K562 (cell line): Measurements from ENCODE around the gene CCNC. TPM values are rescaled to one million over a fixed set of nuclear protein-coding genes. Genes with fewer than 3 reads are reported as not detected.

ENCODE experiments used
- ATAC-seq: fragments of 200-7000 bp; cut with Tn5 transposase; 3 replicates; pipeline ENCODE4 v1.9.1; 2020; ENCODE audit warnings: moderate library complexity
- BruUV-seq: library from RNA; stranded (reverse); fragments of 400-500 nt; replicated peaks from 2 replicates; lab custom pipeline; 2021; lab: Mats Ljungman, UMichigan
- CTCF ChIA-PET: fragments of 300-600 bp; formaldehyde crosslinking; extraction: SDS; loops from one replicate; lab custom pipeline; 2021; ENCODE audit warnings: low intra/inter-chr PET ratio; lab: Yijun Ruan, JAX
- POLR2A ChIA-PET: fragments of 300-600, 350-650 bp; sonication (Branson Sonifier 250); formaldehyde crosslinking; extraction: SDS; loops from one replicate; lab custom pipeline; 2021; ENCODE audit warnings: antibody characterized with exemption, inconsistent platforms; lab: Yijun Ruan, JAX
- DNase-seq, 4 experiments: peaks; one replicate each; pipeline versions ENCODE4 v3.0.0 to v3.0.0-alpha.2; 2011 to 2018; ENCODE audit warnings: low spot score in 3 of 4, mixed read lengths in 3 of 4; ENCODE audit errors: extremely low read depth in 1 of 4
- FAIRE-seq: peaks from 2 replicates; lab custom pipeline; 2011; peaks lifted over from hg19 to GRCh38; lab: Jason Lieb, UNC
- H2AFZ ChIP-seq: 2 replicates; pipeline ENCODE4 v1.6.0; 2011; ENCODE audit warnings: low read depth, low read length, control low read depth, inconsistent platforms
- H3K27ac ChIP-seq: fragments of 200-600 bp; 3 replicates; pipeline ENCODE4 v1.8.0; 2011; ENCODE audit warnings: low read depth, mild to moderate bottlenecking, control low read depth, inconsistent platforms, low read length, moderate library complexity, mixed read lengths; ENCODE audit errors: extremely low read depth
- H3K27me3 ChIP-seq, 2 experiments: fragments of 300-600 bp in 1 of 2; 2 replicates in 1 of 2; 3 replicates in 1 of 2; pipeline versions ENCODE4 v1.6.0 to v1.8.0; 2011; ENCODE audit warnings: inconsistent platforms in 2 of 2, low read length in 2 of 2, mild to moderate bottlenecking in 1 of 2, mixed read lengths in 1 of 2, moderate library complexity in 1 of 2; ENCODE audit not compliant: control insufficient read depth in 2 of 2, insufficient read depth in 2 of 2
- H3K36me3 ChIP-seq: fragments of 300-600 bp; 3 replicates; pipeline ENCODE4 v1.8.0; 2011; ENCODE audit warnings: mild to moderate bottlenecking, low read length, inconsistent platforms; ENCODE audit not compliant: control insufficient read depth, insufficient read depth
- H3K4me1 ChIP-seq, 2 experiments: fragments of 200-600 bp in 1 of 2; replicated peaks in 1 of 2; 2 replicates in 1 of 2; 3 replicates in 1 of 2; pipeline versions ENCODE4 v1.5.1 to v1.8.0; 2011; ENCODE audit warnings: inconsistent platforms in 2 of 2, low read length in 2 of 2, mild to moderate bottlenecking in 1 of 2, mixed read lengths in 1 of 2, moderate library complexity in 1 of 2; ENCODE audit not compliant: control insufficient read depth in 2 of 2, insufficient read depth in 2 of 2
- H3K4me2 ChIP-seq: 2 replicates; pipeline ENCODE4 v1.6.1; 2011; ENCODE audit warnings: low read length, control low read depth, inconsistent platforms, mixed read lengths; ENCODE audit not compliant: insufficient read depth
- H3K4me3 ChIP-seq: fragments of 200-600 bp; sonication (generic), shearing (Covaris generic); 2 replicates; pipeline ENCODE4 v1.5.1; 2016; ENCODE audit warnings: control low read depth, inconsistent platforms
- H3K79me2 ChIP-seq: fragments of 200-600 bp; 3 replicates; pipeline ENCODE4 v1.8.0; 2011; ENCODE audit warnings: low read length, inconsistent platforms; ENCODE audit not compliant: control insufficient read depth, insufficient read depth
- H3K9ac ChIP-seq, 2 experiments: 2 replicates each; pipeline versions ENCODE4 v1.6.0 to v1.6.1; 2011; ENCODE audit warnings: low read depth in 2 of 2, low read length in 2 of 2, control low read depth in 1 of 2, inconsistent platforms in 1 of 2, mild to moderate bottlenecking in 1 of 2, mixed read lengths in 1 of 2; ENCODE audit not compliant: insufficient read depth in 1 of 2
- H3K9me1 ChIP-seq: one replicate; pipeline ENCODE4 v1.6.0; 2011; ENCODE audit warnings: inconsistent platforms, mild to moderate bottlenecking, low read length, moderate library complexity; ENCODE audit not compliant: control insufficient read depth, insufficient read depth
- H3K9me3 ChIP-seq: replicated peaks from 2 replicates; pipeline ENCODE4 v1.5.1; 2011; ENCODE audit warnings: low read depth, low read length, inconsistent platforms; ENCODE audit not compliant: control insufficient read depth, insufficient read depth
- H4K20me1 ChIP-seq: replicated peaks from 2 replicates; pipeline ENCODE4 v1.6.1; 2011; ENCODE audit warnings: low read length, inconsistent platforms, mixed read lengths; ENCODE audit not compliant: control insufficient read depth, insufficient read depth
- CC2D1A ChIP-seq: fragments of 450-650 bp; IDR thresholded peaks from 2 replicates; pipeline ENCODE4 v1.6.1; 2017; ENCODE audit warnings: mild to moderate bottlenecking
- CHCHD3 ChIP-seq: fragments of 250-450 bp; sonication (Bioruptor Pico); IDR thresholded peaks from 2 replicates; pipeline ENCODE4 v2.1.2; 2022; ENCODE audit warnings: mild to moderate bottlenecking
- JUNB ChIP-seq: fragments of 450-650 bp; formaldehyde crosslinking; conservative IDR thresholded peaks from 2 replicates; pipeline ENCODE4 v1.4.0; 2020; ENCODE audit warnings: mild to moderate bottlenecking
- MTA3 ChIP-seq: fragments of 450-650 bp; formaldehyde crosslinking; IDR thresholded peaks from 2 replicates; pipeline ENCODE4 v1.6.1; 2017; ENCODE audit warnings: mild to moderate bottlenecking, borderline replicate concordance
- NR2C1 ChIP-seq, 2 experiments: fragments of 450-650 bp; IDR thresholded peaks; 2 replicates each; pipeline ENCODE4 v1.6.1; 2017; ENCODE audit warnings: mild to moderate bottlenecking in 2 of 2, antibody characterized with exemption in 1 of 2, inconsistent platforms in 1 of 2, missing compliant biosample characterization in 1 of 2, missing genetic modification characterization in 1 of 2
- NR2C2 ChIP-seq, 2 experiments: fragments of 200-800 bp in 1 of 2; sonication (Bioruptor generic) in 1 of 2; sonication (generic) in 1 of 2; formaldehyde crosslinking in 1 of 2; IDR thresholded peaks; 2 replicates each; pipeline versions ENCODE4 v1.6.1 to v1.8.0; 2016 to 2022; ENCODE audit warnings: mild to moderate bottlenecking in 1 of 2, missing compliant biosample characterization in 1 of 2, missing genetic modification characterization in 1 of 2, missing genetic modification reagents in 1 of 2
- PRMT5 ChIP-seq: sonication (generic); formaldehyde crosslinking; IDR thresholded peaks from 2 replicates; pipeline ENCODE4 v1.5.0; 2020; ENCODE audit warnings: missing genetic modification reagents
- SMARCB1 ChIP-seq: IDR thresholded peaks from 2 replicates; pipeline ENCODE4 v1.6.1; 2011; ENCODE audit warnings: improper control_type of control experiment, low read depth; ENCODE audit not compliant: insufficient read length
- TOE1 ChIP-seq, 2 experiments: fragments of 450-650 bp in 1 of 2; sonication (generic) in 1 of 2; formaldehyde crosslinking in 1 of 2; IDR thresholded peaks; 2 replicates each; pipeline versions ENCODE4 v1.7.1 to v1.8.0; 2016 to 2022; ENCODE audit warnings: borderline replicate concordance in 2 of 2, mild to moderate bottlenecking in 2 of 2, antibody characterized with exemption in 1 of 2, inconsistent platforms in 1 of 2, low read depth in 1 of 2, missing genetic modification reagents in 1 of 2, moderate library complexity in 1 of 2
- ZFPM2 ChIP-seq: fragments of 250-450 bp; sonication (Bioruptor Pico); IDR thresholded peaks from 2 replicates; pipeline ENCODE4 v1.5.1; 2022; ENCODE audit warnings: mild to moderate bottlenecking
- ZNF699 ChIP-seq: fragments of 250-450 bp; sonication (Bioruptor Pico); IDR thresholded peaks from 2 replicates; pipeline ENCODE4 v1.8.0; 2021; ENCODE audit warnings: mild to moderate bottlenecking, moderate library complexity; ENCODE audit not compliant: insufficient replicate concordance
- WGBS: fragments of 100-300 bp; shearing (Covaris generic); methylation state at CpG from one replicate; pipeline ENCODE4 v1.1.6; 2016; ENCODE audit warnings: low coverage, mixed read lengths; ENCODE audit not compliant: insufficient coverage; ENCODE audit errors: missing lambda C conversion rate; 5-methylcytosine and 5-hydroxymethylcytosine counted together
- in situ Hi-C: fragments of 300-500 bp; cut with MboI; formaldehyde crosslinking; loops from 4 replicates; pipeline ENCODE4 v1.15.0; 2018; ENCODE audit warnings: inconsistent platforms, mixed read lengths
- intact Hi-C: fragments of 100-400 bp; cut with micrococcal nuclease; formaldehyde crosslinking; loops from 2 replicates; pipeline ENCODE4 v1.14.2; 2022
- polyA plus RNA-seq, 8 experiments: library from polyadenylated mRNA; depleted of rRNA in 4 of 8; stranded (reverse) in 5 of 8; unstranded in 3 of 8; fragments of >200 nt; fragmentation: Nextera tagmentation in 2 of 8; fragmentation: Illumina TruSeq in 1 of 8; extraction: Ambion mirVana in 2 of 8; extraction: Trizol in 1 of 8; gene quantifications; 2 replicates each; pipeline versions ENCODE4 v1.2.1 to v1.2.3, GENCODE V29; 2011 to 2014; ENCODE audit warnings: inconsistent platforms in 1 of 8, missing spikeins in 1 of 8
- total RNA-seq, 7 experiments: library from RNA; depleted of rRNA in 6 of 7; stranded (reverse); fragments of >200 nt in 6 of 7; fragmentation: Illumina TruSeq in 2 of 7; extraction: Trizol in 2 of 7; gene quantifications; 2 replicates each; pipeline versions ENCODE4 v1.2.1 to v1.2.3, GENCODE V29; 2011 to 2021; ENCODE audit warnings: low replicate concordance in 1 of 7
- TF ChIP-seq, protein P1 (sequence below): sonication (generic); formaldehyde crosslinking; IDR thresholded peaks from 2 replicates; pipeline ENCODE4 v1.8.0; 2022; ENCODE audit warnings: mild to moderate bottlenecking, missing genetic modification reagents

The CCNC gene
- total and polyA plus RNA-seq, 9 of the 15 experiments (the other 6 are each of a cell fraction or from before 2014, with no cell fraction given): 68.7 to 177 (median 99.6) TPM

DNA sequence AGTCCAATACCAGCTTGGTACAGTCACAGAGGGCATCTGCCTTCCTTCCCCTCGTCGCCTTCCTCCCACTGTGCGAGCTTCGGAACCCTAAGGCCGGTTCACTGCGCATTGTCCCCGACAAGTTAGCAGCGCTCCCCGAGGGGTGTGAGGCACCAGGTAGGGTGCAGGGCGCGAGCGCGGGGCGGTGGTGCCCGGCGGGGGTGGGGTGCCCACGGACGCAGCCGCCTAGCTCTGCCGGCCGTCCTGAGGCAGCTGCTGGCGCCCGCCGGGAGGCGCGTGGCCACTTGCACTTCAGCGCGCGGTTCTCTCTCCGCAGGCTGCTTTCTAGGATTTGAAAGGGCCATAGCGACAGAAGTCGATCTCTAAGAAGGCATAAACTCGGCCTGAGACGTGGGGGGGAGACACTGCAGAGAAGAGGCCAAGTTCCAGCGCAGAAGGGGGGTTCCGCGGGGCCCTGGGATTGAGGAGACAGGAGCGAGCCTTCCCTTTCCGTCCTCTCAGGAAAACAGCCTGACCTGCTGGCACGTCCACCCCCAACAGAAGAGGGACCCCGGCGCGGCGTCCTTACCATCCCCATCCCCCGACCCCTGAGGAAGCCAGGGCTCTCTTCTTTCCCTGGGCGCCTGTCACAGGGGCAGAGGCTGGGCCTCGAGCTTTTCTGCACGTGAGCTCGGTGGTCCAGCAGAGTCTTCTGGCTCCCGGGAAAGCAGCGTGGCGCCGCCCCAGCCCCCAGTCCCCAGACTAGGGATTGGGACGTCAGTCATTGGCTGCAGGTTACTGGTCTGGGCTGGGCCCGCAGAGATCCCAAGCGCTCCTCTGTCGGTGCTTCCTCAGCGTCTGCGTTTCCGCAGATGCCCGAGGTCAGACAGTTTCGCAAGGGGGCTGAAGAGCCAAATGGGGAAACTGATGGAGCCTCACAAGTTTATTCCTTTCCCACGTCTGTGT, 22.5 kb upstream of the CCNC start:
- no peak for FAIRE-seq

More for the DNA sequence above, 22.5 kb upstream of the CCNC start:
- in situ Hi-C loops (no loop called here), intact Hi-C loops (no loop called here)
- H3K4me3 ChIP-seq: no peak overlapping the region
- 21% methylated on average over 35 of the region's 63 CpGs for WGBS
- ATAC-seq (peak; percentile 20), DNase-seq (no peak)
- H3K27me3 ChIP-seq: peaks cover 48 to 53% of the 10 kb centered on the region in 2 experiments
- no peaks in the 10 kb centered on the region for H3K36me3 ChIP-seq
- H3K27ac ChIP-seq: no peak overlapping the region
- no TSS peak for BruUV-seq
- no peaks in the 10 kb centered on the region for H3K9me1 ChIP-seq
- TF ChIP-seq JUNB (no peak), MTA3 (no peak), ZFPM2 (no peak), TOE1 (IDR thresholded peaks at IDR 0.05; ENCODE audit: borderline replicate concordance) (no peak), TOE1 (CRISPR knock-in tag; IDR thresholded peaks at IDR 0.05; ENCODE audit: borderline replicate concordance, low read depth) (no peak), CHCHD3 (CRISPR knock-in tag) (no peak), NR2C2 (CRISPR knock-in tag; IDR thresholded peaks at IDR 0.05) (no peak), NR2C2 (tag; IDR thresholded peaks at IDR 0.05) (no peak), ZNF699 (CRISPR knock-in tag) (no peak), CC2D1A (no peak), NR2C1 (IDR thresholded peaks at IDR 0.05) (no peak), NR2C1 (tag; IDR thresholded peaks at IDR 0.05) (no peak), SMARCB1 (no peak), PRMT5 (CRISPR knock-in tag) (no peak)
- TF ChIP-seq, protein P1, sequence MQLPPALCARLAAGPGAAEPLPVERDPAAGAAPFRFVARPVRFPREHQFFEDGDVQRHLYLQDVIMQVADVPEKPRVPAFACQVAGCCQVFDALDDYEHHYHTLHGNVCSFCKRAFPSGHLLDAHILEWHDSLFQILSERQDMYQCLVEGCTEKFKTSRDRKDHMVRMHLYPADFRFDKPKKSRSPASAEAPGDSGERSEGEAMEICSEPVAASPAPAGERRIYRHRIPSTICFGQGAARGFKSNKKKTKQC: no peak
- no peaks in the 10 kb centered on the region for H3K9me3 ChIP-seq
- no peaks in the 10 kb centered on the region for H4K20me1 ChIP-seq
- H3K4me1 ChIP-seq: peaks cover 0 to 21% of the 10 kb centered on the region in 2 experiments; a peak in 2 of 5 replicates
- CTCF ChIA-PET: no interaction called here
- H3K4me2 ChIP-seq: no peak overlapping the region
- POLR2A ChIA-PET: interaction anchor here (1.2 to 1.8 kb wide), 2 partner anchors 15 to 23 kb away, joined by 4 to 5 read pairs; partner anchors contain the start of gene CCNC
- H2AFZ ChIP-seq: no peak overlapping the region
- no peaks in the 10 kb centered on the region for H3K79me2 ChIP-seq
- H3K9ac ChIP-seq: peak overlapping the region in 1 of 2 experiments; percentile 9; a peak in 1 of 4 replicates
